ENCODE data around the gene SSX2IP.

SSX2IP gene

DNA sequence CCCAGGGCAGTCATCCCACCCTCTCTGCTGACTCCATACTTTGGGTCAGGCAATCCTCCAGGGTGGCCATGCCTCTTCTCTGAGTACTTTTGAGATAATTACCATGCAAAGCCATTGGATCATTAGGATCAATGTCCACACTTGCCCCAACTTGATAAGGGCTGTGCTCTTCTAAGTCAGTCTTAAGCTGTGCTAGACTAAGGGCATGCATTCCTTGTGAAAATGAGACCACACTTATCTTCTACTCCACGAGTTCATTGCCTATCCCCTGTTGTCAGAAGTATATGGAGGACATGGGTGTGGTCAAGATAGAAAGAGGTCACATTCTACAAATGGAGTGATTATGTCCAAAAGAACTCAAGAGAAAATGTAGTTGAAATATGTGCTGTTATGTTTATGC lies 18.9 kb upstream of the SSX2IP start:
- no peak for DNase-seq

DNA sequence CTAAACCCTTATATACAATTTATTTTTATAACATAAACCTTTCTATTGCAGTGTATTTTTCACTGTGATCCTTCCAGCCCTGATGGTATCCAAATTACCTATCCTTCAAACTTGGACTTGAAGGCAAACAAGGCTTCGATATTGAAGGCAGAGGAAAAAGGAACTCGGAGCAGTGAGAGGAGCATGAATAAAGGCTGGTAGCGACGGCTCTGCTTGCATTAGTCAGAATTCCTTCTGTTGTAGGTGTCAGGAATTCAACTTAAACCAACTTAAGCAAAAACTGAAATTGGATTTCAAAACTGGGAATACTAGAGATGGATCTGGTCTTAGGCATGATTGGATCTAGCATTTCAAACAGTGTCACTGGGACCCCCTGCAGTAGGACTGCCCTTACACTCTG lies 17.8 kb upstream of the SSX2IP start:
- DNase-seq = no peak

DNA sequence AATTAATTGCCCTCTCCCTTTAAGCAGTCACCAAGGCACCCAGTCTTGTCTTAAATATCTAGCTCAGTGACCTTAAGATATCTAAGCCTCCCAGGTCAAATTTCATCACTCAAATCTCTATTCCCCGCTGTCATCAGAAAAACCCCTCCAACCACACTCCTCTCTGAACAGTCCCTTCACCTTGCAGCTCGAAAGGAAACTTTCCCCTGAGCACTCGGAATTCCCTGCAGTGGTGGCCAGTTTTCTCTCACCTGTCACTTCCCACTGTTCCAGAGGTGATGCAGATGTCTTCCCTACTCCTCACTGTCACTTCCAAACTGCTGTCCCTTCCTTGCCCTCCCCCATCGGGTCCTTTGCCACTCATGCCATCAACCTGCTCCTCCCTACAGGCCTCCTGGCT lies 15.3 kb upstream of the SSX2IP start:
- no peak for DNase-seq

GRCh38 chr1:84704872-84705417 lies 14.7 kb upstream of the SSX2IP start:
- no peak for DNase-seq

- DNase-seq = no peak
Observed at GRCh38 chr1:84703431-84703830, 13.2 kb upstream of the SSX2IP start.

DNA sequence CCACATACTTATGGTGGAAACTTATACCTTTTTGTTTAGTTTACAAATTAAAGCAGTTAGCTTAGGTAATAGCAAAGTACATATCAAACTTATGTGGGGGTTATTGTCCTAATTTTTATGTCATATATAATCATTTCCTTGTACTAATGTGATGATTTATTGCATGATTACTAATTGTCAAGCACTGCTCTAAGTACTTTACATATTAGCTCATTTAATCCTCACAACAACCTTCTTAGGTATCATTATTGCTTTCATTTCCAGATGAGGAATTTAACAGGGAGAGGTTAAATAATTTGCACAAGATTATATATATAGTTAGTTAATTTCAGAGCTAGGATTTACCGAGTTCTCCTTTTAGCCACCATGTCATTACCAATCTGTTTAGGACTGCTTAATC lies 11.9 kb upstream of the SSX2IP start:
- DNase-seq = no peak

GRCh38 chr1:84701376-84701775 lies 11.1 kb upstream of the SSX2IP start:
- DNase-seq = no peak

DNA sequence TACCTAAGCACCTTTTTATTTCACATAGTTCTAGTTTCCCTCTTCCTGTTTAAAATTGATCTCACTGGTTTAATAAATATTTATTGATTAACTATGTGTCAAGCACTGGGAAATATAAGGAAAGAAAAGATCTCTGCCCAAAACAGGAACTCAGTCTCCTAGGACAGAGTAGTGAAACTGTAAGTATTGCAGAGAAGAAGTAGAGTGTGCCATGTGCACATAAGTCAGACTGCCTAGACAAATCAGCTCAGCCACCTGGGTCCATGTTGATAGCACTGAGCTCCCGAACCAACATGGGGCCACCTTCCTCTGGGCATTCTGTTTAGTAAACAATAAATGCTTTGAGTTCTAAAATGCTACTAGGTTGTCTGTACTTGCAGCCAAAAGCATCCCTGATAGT lies 9.8 kb upstream of the SSX2IP start:
- no peak for DNase-seq

GRCh38 chr1:84698151-84699110 lies 8.2 kb upstream of the SSX2IP start:
- peak in 1 of 2 experiments; percentile 34 for DNase-seq

GRCh38 chr1:84693785-84694184 lies 3.5 kb upstream of the SSX2IP start:
- no peak for DNase-seq

DNA sequence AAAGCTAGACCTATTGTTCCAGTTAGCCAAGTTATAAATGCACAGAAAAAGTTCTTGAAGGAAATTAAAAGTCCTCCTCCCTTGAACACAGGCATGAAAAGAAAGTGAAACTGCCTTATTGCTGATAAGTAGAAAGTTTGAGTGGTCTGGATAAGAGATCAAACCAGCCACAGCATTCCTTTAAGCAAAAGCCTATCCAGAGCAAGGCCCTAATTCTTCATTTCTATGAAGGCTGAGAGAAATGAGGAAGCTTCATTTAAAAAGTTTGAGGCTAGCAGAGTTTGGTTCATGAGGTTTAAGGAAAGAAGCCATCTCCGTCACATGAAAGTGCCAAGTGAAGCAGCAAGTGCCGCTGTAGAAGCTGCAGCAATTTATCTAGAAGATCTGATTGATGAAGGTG lies 2.7 kb upstream of the SSX2IP start:
- DNase-seq = no peak

DNA sequence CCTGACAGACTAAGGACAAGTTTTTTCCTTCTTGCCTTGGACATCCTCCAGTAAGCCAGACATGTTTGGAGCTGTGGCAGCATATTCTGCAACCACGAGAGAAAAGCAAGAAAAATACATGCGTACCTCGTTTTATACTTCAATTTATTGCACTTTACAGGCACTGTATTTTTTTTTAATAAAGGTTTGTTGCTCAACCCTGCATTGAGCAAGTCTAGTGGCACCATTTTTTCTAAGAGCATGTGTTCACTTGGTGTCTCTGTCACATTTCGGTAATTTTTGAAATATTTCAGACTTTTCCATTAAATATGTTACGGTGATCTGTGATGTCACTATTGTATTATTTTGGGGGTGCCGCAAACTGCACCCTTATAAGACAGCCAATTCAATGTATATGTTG lies 2.1 kb upstream of the SSX2IP start:
- DNase-seq = no peak

DNA sequence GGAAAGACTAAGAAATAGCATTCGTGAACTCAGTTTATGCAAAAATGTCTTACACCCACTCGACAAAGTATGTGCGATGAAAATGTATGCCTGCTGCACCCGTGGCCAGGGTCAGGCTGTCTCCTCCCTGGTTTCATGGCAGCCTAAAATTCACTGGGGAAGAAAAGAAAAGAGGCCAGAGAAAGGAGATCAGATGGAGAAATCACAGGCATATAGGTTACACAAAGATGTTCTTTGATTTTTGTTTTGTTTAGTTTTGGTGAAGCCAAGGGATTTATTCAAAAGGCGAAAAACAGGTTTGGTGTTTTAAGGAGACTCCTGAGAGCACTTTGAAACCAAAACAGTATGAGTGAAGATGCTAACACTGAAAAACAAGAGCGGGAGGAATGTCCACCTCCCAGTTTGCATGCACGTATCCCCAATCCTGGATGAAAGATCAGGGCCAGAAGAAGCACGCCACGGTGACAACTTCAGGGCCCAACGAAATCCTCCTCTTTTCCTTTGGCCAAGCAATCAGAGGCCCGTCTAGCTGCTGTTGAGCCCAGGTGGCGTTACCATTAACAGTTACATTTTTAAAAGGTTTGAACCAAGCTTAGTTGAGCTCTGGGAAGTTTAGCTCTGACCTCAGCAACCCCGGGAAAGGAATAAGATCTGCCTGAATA lies 992 bp upstream of the SSX2IP start:
- peak in 1 of 2 experiments; percentile 15 for DNase-seq

GRCh38 chr1:84689514-84690396 lies 506 bp downstream of the SSX2IP start:
- peak in 1 of 2 experiments; percentile 12 for DNase-seq

- no peak for DNase-seq
Observed at GRCh38 chr1:84688463-84689061, 1.7 kb downstream of the SSX2IP start.

DNA sequence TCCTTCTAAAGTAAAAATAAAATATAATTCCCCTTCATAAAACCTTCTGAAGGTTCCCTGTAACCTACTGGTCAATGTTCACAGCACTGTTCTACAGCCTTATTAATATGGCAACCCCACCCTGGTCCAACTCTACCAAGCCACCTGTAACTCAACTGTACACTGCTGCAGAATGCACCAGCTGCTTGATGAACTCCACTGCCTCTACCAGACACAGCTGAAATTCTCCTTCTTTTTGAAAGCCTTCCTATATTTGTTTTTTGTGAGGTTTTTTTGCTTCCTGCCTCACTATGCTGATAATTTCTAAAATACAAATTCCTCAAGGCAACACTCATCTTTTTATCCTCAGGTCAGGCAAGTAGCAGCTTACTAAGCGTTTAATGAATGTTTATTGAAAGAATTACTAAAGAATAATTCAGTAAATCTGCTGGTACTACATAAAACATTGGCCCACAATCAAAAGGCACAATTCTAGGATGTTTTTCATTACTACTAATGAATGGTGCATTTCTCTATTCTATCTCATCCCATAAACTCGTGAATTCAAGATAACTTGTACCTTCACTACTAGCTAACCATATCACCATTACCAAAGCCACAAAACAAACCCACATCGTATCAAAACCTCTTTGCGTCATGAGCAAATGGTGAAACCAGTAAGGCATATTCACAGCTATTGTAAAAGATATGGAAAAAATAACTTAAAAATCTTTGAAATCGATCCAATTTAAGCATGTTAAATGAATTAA lies 2.4 kb downstream of the SSX2IP start:
- DNase-seq = no peak

- no peak for DNase-seq
Observed at GRCh38 chr1:84686223-84686622, 4.0 kb downstream of the SSX2IP start.

- DNase-seq = no peak
Observed at GRCh38 chr1:84683508-84683907, 6.8 kb downstream of the SSX2IP start.

- no peak for DNase-seq
Observed at GRCh38 chr1:84682047-84682446, 8.2 kb downstream of the SSX2IP start.

DNA sequence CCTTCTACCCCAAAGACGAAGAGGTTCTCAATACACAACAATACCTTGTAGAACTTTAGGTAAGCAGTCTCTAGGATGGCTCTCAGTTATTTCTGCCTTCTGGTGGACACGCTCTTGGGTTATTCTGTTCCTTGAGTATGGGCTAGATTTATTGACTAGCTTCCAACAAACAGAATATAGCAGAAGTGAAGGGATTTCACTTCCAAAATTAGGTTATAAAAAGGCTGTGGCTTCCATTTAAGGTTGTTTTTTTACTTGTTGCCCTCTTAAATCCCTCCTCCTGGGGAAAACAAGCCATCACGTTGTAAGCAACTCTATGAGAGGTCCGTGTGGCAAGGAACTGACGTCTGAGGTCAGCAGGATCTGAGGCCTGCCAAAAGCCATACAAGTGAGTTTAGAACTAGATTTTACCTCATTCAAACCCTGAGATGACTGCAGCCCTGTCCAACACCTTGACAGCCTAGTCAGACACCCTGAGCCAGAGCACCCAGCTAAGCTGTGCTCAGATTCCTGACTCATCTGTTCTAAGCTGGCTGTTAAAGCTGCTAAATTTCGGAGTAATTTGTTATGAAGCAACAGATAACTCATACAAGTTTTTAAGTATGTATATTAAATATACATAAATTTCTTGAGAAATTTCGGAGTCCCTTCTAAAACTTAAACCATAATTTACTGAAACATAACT lies 12.7 kb downstream of the SSX2IP start:
- DNase-seq = no peak

DNA sequence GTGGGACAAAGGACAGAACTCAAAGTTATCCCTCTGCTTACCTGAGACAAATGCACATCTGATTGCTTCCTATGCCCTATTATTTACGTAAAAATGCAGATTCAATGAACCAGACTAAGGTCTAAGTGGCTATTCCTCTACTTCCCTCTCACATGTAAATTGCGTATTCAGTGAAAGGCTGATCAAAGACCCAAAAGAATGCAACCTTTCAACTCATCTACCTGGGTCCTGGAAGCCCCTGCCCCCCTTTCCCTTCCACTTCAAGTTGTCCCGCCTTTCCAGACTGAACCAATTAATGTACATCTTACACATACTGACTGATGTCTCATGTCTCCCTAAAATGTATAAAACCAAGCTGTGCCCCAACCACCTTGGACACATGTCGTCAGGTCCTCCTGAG lies 14.6 kb downstream of the SSX2IP start:
- no peak for DNase-seq
